Epithelial cell of esophagus (primary cell): Measurements from ENCODE around the gene DNER.
A peak's percentile ranks its signal among the peaks of the same experiment; 100 is the strongest.

Experiments used
- DNase-seq: peaks from one replicate; pipeline ENCODE4 v3.0.0; 2010; ENCODE audit warnings: low read depth
- H3K4me3 ChIP-seq: 2 replicates; pipeline ENCODE4 v1.5.1; 2011; ENCODE audit warnings: mild to moderate bottlenecking, low read length, control low read depth
- TF ChIP-seq, protein P1 (sequence below): IDR thresholded peaks from 2 replicates; pipeline ENCODE4 v1.5.1; 2011; ENCODE audit warnings: low read depth, mild to moderate bottlenecking, low read length, control low read depth, inconsistent platforms; ENCODE audit not compliant: insufficient read depth; ENCODE audit errors: missing control alignments

DNER gene

DNA sequence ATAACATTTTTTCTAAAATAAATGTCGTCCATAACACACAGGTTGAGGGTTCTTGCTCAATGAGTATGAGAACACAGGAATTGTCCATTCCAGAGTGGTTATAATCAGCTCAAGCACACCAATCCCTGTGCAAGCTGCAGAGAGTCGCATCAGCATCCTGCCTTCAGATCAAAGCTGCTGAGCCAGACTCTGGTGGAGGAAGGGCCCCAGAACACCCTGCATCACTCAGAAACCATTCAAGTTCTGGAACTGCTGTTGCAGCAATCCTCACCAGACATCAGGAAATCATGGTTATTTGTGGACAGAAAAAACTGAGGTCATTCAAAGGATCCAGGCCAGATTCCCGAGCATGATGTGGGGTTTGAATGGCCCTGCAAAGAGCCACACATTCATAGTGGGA lies 44.5 kb downstream of the DNER start:
- DNase-seq, result peak; percentile 29
- TF ChIP-seq, protein P1, sequence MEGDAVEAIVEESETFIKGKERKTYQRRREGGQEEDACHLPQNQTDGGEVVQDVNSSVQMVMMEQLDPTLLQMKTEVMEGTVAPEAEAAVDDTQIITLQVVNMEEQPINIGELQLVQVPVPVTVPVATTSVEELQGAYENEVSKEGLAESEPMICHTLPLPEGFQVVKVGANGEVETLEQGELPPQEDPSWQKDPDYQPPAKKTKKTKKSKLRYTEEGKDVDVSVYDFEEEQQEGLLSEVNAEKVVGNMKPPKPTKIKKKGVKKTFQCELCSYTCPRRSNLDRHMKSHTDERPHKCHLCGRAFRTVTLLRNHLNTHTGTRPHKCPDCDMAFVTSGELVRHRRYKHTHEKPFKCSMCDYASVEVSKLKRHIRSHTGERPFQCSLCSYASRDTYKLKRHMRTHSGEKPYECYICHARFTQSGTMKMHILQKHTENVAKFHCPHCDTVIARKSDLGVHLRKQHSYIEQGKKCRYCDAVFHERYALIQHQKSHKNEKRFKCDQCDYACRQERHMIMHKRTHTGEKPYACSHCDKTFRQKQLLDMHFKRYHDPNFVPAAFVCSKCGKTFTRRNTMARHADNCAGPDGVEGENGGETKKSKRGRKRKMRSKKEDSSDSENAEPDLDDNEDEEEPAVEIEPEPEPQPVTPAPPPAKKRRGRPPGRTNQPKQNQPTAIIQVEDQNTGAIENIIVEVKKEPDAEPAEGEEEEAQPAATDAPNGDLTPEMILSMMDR, result no peak
- no peak overlapping the region for H3K4me3 ChIP-seq

DNA sequence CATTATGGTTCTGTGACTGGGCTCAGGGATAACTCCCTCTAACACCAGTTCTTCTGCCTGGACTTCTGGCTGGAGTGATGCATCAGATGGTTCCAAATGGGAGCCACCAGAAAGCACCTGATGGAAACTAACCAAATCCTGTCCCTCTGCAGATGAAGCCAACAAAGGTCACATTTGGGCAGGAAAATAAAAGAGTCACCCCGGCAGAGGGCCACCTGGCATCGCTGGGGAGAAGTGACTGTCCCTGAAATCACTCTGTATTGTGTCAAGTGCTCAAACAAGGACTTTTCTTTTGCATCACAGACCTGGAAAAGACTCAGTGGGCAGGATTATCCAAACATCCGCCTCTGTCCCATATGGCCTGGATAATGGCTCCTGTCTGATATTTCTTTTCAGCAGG lies 47.5 kb downstream of the DNER start:
- DNase-seq, result no peak
- H3K4me3 ChIP-seq, result no peak overlapping the region
- TF ChIP-seq, protein P1, result no peak

DNA sequence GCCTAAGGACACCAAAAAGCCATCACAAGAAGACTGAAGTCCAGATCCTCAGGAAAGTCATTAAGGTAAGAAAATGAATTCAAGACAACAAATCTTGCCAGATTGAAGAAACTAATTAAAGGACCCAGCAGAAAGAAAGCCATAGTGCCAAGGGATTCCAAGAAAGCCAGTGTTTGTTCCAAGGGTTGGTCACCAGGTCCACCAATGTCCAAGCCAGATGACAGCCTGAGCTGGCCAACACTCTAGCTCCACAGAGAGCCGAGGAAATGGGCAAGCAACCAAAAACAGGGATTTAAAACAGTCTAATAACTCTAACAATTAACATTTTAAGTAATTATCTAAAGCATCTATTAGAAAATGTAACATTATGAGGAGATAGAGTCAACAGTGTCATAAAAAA lies 49.2 kb downstream of the DNER start:
- H3K4me3 ChIP-seq, result no peak overlapping the region
- DNase-seq, result no peak
- TF ChIP-seq, protein P1, result no peak

DNA sequence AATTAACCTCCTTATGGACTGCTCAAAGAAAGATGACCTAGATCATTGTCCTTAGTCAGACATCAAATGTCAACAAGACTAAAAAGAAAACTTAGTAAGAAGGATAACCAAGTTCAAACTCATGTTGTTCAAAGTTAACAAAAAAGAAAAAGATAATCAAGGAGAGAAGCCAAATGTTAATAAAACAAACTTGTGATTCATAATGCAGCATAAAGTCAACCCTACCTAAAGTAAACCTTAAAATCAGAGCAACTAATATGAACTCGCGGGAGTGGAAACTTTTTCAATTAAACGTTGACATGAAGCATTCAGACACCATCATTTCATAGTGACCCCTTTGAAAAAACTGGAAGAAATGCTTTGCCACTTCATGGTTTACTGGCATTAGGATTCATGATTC lies 52.9 kb downstream of the DNER start:
- TF ChIP-seq, protein P1, result no peak
- H3K4me3 ChIP-seq, result no peak overlapping the region
- DNase-seq, result no peak

DNA sequence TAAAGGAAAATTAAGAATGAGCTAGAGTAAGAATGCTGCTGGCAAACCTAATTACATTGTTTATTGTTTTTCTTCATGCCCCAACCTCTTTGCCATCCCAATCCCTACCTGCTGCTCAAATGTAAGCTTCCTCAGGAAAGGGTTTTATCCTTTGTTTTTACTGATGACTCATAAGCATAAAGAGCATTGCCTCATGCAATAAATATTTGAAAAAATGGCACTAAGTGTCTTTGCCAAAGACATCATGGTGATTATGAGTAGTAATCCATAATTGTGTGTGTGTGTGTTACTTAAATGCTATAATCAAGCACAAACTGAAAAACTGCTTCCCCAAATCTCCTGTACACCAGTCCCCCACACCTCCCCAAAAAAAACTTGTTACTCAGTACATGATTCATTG lies 53.4 kb downstream of the DNER start:
- TF ChIP-seq, protein P1, result no peak
- H3K4me3 ChIP-seq, result no peak overlapping the region
- peak; percentile 42 for DNase-seq

DNA sequence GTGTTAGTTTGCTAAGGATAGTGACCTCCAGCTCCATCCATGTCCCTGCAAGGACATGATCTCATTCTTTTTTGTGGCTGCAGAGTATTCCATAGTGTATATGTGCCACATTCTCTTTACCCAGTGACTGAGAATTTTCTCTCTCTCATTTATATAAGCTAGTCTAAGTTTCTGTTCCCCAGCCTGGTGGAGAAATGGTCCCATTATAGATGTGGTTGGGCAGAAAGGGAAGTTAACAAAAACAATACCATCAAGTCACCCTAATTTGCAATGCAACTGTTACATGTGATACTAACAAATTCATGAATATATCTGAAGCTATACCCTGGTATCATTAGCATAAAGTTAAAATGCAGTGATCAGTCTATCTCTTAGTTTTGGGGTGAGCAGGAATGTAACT lies 54.0 kb downstream of the DNER start:
- TF ChIP-seq, protein P1, result no peak
- no peak overlapping the region for H3K4me3 ChIP-seq
- no peak for DNase-seq

DNA sequence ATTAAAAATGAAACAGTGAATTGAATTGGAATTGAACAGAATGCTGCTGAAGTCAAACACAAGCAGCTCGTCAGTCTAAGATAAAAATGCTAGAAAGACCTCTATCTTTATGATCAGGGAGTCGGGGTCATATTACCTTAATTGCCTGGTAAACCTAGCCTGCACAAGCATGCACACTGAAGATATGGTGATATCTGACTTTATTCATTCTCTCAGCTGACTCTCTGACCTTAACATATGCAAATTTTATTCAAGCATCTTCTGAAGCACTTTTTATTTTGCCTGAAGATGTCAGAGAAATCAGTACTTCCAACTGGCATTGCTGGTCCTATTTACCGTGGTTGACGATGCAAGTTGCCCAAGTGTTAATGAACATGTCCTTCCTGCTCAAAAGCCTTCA lies 56.4 kb downstream of the DNER start:
- no peak overlapping the region for H3K4me3 ChIP-seq
- TF ChIP-seq, protein P1, result no peak
- no peak for DNase-seq
